GM21529 (cell line): ENCODE data around the gene BCAR1.
"Not testable (repeated sequence)": the region's sequence is repeated elsewhere in the genome, so short reads cannot be mapped to it uniquely, and the experiment has no call there.

Experiments used
- ATAC-seq: cut with Tn5 transposase; IDR thresholded peaks from one replicate; pipeline ENCODE4 v1.9.1; 2021; ENCODE audit not compliant: unreplicated experiment

Gene BCAR1

DNA sequence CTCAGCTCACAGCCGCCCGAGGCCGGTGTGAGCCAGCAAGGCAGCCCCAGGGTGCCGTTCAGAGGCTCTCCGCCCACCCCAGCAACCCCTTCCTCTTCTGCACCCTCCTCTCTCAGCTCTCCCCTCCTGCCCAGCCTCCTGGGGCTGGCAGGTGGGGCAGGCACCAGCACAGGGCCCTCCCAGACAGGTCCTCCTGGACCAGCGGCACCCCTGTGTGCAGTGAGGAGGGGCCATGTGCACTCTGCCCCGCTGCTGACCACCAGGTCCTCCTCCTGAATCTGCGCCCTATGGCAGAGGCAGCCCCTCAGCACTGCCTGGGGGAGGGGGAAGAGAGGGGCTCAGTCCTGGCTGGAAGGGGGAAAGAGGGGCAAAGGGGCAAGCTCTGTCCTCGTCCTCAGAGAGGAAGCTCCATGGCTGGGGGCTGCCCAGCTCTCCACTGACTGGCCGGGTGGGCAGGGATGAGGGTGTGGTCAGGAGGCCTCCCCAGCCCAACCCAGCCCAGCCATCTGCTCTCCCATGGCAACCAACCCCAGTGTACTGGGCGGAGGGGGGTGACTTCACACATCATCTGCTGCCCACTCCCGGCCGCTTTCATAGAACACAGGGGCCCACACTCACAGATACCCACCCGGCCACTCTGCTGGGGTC lies 5.4 kb upstream of the BCAR1 start:
- no peak for ATAC-seq

DNA sequence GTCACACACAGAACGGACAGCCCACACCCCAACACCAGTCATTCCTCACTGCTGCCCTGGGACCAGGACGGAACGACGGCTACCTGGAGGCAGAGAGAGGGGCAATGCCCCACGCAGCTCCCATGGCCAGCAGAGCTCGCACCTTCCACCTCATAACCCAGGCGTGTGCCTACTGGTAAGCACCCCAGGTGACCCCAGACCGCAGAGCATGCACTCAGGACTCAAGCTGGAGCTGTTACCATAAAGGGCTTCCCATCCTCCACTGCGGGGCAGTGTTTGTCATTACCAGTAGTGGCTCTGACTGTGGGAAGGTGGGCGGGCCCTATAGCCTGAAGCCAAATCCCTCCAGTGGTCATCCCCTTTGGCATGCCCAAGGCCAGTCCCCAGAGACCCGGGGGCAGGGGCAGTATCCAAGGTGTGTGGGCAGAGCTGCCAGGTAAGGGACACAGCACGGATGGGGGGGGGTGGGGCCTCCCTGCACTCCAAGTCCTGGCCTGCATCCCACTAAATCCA lies 4.7 kb upstream of the BCAR1 start:
- ATAC-seq, result no peak

DNA sequence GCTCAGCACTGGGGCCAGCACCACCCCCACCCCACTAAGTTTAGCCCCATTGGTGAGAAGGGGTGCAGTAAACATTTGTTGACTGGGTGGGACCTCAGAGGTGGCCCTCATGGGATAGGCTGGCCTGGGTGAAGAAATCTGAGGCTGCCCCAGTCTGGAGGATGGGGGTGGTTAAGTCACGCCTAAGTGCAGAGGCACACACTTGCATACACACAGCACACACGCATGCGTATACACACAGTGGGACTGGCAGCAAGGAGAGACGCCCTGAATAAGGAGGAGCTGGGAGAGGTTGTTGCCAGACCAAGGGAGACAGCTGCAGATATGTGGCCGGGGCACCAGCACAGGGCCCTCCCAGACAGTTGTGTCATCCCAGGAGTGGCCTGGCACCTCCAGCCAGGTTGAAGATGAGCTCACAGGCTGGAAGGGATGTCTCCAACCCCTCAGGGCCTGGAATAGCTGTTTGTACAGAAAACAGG lies 3.0 kb upstream of the BCAR1 start:
- no peak for ATAC-seq

DNA sequence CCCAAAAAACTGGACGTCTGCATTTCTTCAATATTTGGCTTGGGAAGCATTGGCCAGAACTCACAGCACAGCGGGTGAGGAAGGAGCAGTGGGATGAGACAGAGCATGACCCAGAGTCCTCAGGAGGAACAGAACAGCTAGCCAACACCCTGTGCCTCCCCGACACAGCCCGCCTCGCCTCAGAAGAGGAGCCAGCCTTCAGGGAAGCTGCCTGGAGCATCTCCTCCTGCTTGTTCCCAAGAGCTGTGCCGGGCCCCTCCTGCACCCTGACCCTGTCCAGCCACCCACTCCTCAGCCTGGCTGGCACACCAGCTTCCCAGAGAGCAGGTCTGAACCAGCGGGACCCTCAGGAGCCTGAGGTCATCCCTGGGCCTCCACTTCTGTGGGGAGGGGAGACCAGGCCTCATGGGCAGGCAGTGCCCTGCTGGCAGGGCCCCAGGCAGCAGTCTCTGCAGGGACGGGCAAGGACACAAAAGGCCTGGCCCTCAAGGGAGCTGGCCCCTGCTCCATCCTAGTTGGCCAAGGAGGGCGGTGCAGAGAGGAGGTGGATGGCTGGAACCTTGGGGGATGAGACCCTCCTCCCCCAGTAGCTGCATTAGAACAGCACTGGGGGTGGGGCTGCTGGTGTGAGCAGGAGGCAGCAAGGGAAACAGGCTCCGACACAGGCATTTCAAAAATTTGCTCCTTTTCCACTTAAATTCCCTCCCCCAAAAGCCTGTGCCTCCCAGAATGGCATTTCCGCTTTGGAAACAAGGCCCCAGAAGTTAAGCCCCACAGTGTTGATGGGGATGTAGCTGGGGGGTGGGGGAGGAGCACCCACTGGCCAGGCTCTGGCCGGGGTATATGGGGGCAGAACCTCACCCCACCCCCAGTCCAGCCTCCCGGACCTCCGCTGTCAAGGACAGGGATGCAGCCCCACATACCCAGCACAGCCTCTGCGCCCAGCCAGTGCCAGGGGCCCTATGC lies 1.8 kb upstream of the BCAR1 start:
- no peak for ATAC-seq

DNA sequence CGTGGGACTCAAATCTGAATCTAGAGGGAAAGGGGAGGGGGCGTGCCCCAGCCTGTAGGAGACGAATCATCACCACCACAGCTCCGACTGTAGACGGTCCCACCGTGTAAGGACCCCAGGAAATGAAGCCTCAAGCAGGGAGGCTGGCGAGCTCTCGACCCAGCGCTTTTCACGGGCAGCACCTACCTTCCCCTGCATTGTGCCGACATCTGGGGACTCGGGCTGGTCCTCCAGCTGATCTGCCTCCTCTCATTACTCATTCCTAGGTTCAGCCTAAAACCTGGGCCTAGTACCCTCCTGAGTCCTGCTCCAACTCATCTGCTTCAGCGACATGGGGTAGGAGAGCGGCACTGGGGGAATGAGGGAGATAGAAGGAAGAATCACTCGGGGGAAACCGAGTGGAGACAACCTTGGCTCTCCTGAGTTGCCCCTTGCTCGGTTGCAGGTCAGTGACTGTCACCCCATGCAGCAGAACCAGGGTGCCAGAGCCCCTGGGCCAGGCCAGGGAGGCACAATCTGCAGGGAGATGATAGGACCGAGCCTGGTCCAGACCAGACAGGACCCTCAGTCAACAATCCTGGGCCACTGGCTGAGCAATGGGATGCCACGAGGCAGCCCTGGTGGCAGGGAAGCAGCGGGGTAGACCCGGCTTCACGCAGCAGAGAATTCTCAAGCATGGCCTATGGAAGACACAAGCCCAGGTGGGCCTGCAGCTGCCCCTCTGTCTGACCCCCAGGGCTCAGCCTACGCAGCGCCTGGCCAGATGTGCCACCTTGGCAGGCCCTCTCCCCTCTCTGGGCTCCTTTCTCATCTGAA lies 833 bp upstream of the BCAR1 start:
- ATAC-seq, result no peak

DNA sequence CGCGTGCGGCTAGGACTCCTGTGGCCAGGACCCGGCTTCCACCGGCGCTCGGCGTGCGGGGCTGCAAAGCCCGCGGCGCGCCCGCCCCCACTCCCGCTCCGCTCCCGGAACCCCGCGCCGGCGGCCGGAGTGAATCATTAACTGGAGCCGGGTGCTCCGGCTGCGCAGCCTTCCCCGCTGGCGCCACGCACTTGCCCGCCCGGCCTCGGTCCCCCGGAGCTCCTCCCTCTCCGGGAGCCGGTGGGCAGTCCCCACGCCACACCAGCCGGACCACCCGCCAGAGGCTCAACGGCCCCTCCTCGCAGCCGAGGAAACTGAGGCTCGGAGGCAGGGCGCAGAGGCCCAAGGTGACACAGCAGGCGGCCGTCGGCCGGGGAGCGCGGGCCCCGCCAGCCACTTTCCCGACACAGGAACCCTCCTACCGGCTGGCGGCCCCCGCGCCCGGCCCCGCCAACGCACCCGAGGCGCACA lies 580 bp downstream of the BCAR1 start:
- ATAC-seq, result peak; percentile 37

DNA sequence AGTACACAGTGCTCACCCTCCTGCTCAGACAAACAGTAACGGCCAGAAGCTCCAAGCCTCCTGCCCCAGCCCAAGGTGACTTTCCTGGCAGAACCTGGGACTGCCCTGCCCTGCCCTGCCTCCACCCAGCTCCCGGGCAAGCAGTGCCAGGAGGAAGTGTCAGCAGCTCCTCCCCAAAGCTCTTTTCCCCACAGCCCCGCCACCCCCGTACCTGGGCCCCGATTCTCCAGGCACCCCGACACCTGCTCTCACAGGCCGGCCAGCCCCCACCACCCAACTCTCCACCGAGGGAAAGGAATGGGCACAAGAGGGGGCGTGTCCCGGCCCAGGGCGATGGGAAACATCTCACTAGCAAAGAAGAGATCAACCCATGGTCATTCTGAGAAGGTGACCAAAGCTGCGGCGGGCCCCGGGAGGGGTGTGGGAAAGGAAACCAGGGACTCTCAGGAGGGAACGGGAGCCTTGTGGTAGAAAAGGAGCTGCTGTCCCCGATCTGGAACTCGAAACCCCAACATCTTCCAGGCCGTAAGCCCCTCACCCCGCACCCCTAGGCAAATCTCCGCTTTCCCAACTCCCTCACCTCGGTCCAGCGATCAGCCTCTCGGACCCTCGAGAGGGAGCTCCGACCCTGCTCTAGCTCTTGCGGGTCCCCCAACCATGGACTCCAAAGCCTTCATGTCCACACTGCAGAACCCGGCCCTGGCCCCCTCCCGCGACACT lies 1.2 kb downstream of the BCAR1 start:
- ATAC-seq, result no peak

DNA sequence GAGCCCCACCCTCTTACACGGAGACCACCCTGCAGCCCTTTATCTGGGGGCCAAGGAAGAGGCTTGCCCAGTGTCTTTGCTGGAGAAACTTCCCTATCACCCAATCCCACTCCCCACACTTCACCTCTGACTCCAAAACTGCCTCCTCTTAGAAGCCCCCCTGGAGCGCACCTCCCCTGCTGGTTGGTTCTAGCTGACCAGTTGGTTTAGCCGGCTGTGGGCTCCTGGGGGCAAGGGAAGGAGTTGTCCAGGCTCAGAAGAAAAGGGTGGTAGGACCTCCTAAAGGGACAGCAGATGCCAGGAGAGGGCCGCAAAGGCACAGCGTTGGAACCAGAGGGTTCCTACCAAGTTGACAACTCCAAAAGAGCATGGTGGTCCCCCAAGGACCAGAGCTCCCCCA lies 2.0 kb downstream of the BCAR1 start:
- no peak for ATAC-seq

DNA sequence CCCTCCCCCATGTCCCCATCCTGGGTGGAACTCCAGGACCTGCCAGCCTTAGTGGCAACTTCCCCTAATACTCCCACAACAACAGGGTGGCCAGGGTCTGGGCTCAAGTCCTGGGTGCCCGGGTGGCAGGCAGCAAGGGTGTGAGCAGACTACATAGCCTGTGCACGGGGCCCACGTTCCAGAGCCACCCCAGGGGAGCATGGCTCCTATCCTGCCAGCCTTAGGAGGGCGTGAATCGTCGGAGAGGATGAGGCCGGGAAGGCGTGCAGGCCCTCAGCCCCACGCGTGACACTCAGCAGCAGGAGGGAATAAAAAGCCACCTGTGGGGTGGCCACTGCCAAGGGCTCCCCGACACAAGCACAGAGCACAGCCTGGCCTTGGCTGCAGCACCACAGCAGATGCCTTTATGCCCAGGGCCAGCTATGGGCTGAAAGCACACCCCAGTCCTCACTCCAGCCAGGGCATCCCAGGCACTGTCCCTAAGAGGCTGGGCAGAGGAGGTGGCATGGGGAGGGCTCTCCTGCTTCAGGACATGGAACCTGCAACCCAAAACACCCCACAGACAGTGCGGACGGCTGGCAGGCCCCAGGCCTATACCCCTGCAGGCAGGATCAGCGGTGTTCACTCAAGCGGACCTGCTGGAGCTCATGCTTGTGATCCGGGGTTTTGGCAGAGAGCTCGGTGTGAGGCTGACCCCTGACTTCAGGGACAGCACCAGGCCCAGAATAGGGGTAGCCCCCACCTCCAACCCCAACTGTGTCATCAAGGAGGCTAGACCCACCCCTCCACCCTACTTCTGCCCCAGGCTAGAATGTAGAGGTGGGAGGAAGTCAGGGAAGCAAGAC lies 2.7 kb downstream of the BCAR1 start:
- no peak for ATAC-seq

DNA sequence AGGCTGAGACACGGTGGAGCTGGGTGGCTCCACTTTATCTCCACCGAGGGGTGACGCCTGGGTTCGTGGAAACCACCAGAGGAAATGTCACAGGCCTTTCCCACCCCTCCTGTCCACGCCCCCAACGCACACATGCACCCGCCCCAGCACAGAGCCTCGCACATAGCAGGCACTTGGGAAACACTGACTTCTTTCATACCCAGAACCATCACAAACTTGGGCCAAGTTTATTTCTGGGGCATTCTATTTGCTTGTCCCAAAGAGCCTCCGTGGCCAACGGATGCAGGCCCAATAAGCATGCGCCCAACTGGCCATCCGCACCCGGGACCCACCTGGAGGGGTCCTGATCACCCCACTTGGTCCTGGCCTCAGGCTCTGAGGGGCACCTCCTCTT lies 3.3 kb downstream of the BCAR1 start:
- ATAC-seq, result no peak

DNA sequence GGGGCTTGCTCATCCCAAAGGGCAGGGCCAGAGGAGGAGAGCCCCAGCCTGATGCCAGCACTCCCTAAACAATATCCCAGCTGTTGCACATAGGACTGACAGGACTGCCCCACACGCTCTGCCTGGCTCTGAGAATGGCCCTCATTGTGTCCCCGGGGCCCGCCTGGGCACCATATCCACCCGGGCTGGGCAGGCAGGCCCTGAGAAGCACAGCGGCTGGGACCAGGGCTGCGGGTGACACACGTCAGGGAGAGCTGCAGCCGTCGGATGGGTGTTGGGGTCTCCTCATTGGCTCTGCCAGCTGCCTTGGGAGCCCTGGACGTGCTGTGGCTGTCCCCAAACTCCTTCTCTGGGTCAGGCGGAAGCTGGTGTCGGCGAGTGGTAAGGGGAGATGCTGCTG lies 4.2 kb downstream of the BCAR1 start:
- ATAC-seq, result no peak

DNA sequence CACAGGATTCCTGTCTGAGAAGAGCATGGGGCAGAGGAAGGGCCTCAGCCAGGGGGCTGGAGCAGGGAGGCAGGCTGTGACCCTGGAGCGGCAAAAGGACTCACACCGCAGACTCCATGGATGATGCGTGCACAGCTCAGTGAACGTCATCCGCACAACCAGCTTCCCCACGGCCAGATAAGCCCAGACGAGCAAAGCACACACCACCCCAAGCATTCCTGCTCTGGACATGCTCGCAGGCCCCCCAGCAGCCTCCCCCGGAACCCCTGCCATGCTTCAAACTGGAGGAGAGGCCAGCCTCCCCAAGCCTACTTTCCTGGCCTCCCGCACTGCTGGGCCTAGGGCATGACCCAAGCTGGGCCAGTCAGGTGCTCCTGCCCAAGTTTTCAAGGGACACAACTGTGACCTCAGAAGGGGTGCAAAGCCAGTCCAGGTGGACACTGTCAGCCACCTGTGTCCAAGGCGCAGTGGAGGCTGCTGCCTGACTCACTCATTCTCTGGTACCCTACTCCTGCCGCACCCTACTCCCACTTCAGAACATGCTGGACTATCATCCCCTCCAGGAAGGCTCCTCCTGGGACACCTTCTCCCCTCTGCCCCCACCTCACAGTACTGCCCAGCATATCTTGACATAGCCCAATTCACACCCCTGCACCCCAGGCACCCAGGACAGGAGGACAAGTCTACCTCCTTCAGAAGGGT lies 4.8 kb downstream of the BCAR1 start:
- ATAC-seq, result no peak

DNA sequence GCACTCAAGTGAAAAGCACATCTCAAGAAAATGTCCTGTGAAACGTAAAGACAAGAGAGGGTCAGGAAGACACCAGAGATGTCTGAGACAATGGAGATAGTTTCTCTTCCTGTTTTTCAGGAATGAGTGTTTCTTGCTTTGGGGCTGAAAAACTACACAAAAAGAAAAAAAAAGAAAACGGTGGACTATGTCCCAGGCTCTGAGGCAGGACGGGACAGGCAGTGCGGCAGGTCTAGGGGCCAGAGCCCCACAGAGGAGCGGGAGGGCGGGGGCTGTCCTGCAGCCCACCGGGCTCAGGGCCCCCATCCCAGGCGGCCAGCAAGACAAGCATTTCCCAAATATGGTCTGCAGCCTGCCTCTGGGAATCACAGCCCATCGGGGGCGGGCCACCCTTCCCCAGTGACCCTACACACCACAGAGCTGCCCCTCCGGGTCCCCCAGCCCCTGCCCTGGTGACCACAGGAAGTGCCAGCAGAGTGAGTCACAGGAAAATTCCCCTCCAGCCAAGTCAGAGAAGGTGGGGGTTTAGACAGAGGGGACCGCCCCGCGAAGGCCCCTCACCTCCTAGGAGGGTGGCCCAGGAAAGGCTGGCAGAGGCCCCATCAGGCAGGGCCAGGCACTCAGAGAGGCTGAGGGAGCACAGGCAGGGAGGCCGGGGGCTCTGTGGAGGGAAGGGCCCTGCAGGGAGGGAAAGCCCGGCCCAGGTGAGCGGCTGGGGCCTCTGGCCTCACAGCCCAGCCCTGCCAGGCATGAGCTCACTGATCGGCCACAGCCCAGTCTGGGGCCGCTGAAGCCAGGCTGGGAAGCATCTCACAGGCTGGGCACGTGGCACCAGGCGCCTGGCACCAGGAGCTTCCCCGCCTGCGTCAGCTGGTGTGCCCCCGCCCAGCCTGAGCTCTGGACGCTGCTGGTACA lies 6.3 kb downstream of the BCAR1 start:
- ATAC-seq, result no peak

DNA sequence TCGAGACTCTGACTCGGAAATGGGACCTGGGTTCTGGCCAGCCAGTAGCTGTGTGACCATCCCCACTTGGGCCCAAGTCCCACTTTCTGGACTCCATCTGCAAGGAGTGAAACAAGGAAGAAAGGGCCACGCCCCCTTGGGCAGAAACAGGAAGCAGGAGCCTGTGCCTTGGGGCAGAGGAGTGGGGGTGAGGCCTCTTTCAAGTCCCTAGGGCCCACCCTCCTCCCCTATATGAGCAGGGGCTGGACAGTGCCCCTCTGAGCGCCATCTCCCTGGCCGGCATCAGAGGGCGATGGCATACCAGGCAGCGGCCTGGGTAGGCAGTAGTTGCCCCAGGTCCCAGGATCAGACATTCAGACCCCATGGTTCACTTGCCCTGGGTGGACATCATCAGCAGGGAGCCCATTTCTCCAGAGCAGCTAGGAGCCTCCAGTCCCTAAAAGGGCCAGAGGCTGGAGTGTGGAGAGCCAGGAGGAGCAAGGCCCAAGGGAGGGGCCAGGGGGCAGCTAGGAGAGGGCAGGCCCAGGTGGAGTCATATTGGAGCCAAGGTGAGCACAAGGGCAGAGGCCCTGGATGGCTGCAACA lies 7.1 kb downstream of the BCAR1 start:
- ATAC-seq, result no peak

DNA sequence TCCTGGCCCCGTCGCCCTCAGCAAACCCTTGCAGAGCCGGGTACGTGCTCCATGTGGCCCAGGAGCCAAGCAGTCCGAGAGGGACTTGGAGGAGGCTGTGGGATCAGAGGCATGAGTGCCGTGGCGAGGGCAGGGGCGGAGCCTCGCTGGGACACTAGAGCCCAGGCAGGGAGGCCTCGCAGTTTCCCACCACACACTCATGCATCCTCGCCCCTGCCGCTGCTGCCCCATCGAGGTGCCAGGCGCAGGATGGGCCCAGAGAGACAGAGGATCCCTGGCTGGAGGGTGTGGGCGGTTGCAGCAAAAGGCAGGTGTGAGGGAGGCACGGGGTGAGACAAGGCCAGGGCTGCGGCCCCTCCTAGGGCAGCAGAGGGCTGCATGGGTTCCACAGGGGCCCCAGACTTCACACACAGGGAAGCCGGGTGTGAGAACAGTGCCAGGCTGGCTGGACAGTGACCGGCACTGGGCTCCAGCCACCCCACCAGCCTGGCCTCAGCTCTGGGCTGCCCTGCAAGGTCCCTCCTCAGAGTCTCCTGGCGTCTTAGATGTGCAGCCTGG lies 7.7 kb downstream of the BCAR1 start:
- ATAC-seq, result no peak

DNA sequence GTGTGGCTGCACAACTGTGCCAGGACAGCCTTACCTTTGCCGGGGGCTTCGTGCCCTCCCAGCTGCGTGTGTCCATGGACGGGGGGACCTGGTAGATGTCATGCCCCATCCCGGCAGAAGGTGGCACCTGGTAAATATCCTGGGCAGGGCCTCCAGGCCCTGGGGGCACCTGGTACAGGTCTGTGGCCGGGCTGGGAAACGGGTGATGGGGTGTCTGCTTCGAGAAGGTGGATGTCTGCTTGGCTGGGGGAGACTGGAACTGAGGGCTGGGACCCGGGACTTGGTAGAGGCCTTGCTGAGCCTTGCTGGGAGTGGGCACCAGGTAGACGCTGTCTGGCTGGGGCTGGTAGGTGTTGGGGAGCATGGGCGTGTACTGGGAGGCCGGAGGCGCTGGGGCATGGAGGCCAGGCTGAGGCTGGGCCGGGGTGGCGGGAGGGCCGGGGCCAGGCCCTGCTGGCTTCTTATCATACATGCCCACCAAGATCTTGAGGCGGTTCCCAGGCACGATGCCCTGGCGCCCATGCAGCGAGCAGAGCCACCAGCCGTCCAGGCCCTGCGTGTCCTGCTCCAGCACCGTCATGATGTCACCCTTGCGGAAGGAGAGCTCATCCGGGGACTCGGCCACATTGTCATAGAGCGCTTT lies 8.9 kb downstream of the BCAR1 start:
- ATAC-seq, result not testable (repeated sequence)

DNA sequence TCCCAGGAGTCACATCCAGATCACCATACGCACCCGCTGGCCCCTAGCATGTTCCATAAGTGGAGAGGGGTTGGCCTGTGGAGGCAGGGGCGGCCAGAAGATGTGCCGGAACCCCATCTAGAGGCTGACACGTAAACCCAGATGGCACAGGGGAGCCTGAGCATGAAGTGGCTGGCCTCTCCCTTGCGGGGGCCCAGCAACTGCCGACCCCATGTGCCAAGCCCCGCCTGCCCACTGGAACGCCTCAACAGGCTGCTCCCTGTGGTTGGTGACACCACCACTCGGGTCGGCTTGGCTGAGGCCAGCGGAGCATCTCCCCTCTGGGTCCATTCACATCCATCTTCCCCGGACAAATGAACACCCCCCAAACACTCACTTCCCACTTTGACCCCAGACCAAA lies 9.5 kb downstream of the BCAR1 start:
- no peak for ATAC-seq
